Activated naive CD4-positive, alpha-beta T cell treated with Interleukin-2 at 50 U/mL for 16 hours (primary cell): ENCODE measurements around the gene MMP28.

Experiments
- DNase-seq: peaks from one replicate; pipeline ENCODE4 v3.0.0-alpha.2; 2020

MMP28 gene

GRCh38 chr17:35716897-35717465 is 78.5 kb downstream of the MMP28 start:
- DNase-seq = no peak

- no peak for DNase-seq
Observed at GRCh38 chr17:35716173-35716572, 79.3 kb downstream of the MMP28 start.
